COLO829 (cell line): ENCODE data around the gene TNS3.
"Not testable (repeated sequence)": the region's sequence is repeated elsewhere in the genome, so short reads cannot be mapped to it uniquely, and the experiment has no call there.

Experiments used
- DNase-seq: peaks from one replicate; pipeline ENCODE4 v3.0.0; 2012; ENCODE audit warnings: low spot score

Gene TNS3

GRCh38 chr7:47561715-47562446 is 20.0 kb downstream of the TNS3 start:
- DNase-seq: no peak

- DNase-seq: no peak
Measured at GRCh38 chr7:47559306-47560220, 22.3 kb downstream of the TNS3 start.

GRCh38 chr7:47557694-47558670 is 23.9 kb downstream of the TNS3 start:
- no peak for DNase-seq

GRCh38 chr7:47557317-47557693 is 24.6 kb downstream of the TNS3 start:
- no peak for DNase-seq

- no peak for DNase-seq
Measured at GRCh38 chr7:47556511-47557180, 25.3 kb downstream of the TNS3 start.

- no peak for DNase-seq
Measured at GRCh38 chr7:47553309-47553708, 28.6 kb downstream of the TNS3 start.

GRCh38 chr7:47552621-47553020 is 29.3 kb downstream of the TNS3 start:
- no peak for DNase-seq

GRCh38 chr7:47551668-47552440 is 30.1 kb downstream of the TNS3 start:
- DNase-seq: no peak

- DNase-seq: no peak
Measured at GRCh38 chr7:47550788-47551470, 31.0 kb downstream of the TNS3 start.

- no peak for DNase-seq
Measured at GRCh38 chr7:47549916-47550315, 32.0 kb downstream of the TNS3 start.

GRCh38 chr7:47549397-47549796 is 32.5 kb downstream of the TNS3 start:
- no peak for DNase-seq

GRCh38 chr7:47548546-47548945 is 33.4 kb downstream of the TNS3 start:
- DNase-seq: no peak

GRCh38 chr7:47546733-47547494 is 35.0 kb downstream of the TNS3 start:
- no peak for DNase-seq

GRCh38 chr7:47546171-47546570 is 35.7 kb downstream of the TNS3 start:
- DNase-seq: no peak

- no peak for DNase-seq
Measured at GRCh38 chr7:47544416-47544815, 37.5 kb downstream of the TNS3 start.

GRCh38 chr7:47543714-47544113 is 38.2 kb downstream of the TNS3 start:
- DNase-seq: no peak

GRCh38 chr7:47543056-47543455 is 38.9 kb downstream of the TNS3 start:
- no peak for DNase-seq

- no peak for DNase-seq
Measured at GRCh38 chr7:47542051-47542450, 39.9 kb downstream of the TNS3 start.

- not testable (repeated sequence) for DNase-seq
Measured at GRCh38 chr7:47541485-47541884, 40.4 kb downstream of the TNS3 start.
